CD4-positive, alpha-beta T cell treated with Interleukin-4 for 4 hours (primary cell): ENCODE results near the gene MYOCOS.
"Not testable (repeated sequence)": the region's sequence is repeated elsewhere in the genome, so short reads cannot be mapped to it uniquely, and the experiment has no call there.

Experiments used
- DNase-seq: peaks from one replicate; pipeline ENCODE4 v3.0.0-alpha.2; 2020

The MYOCOS gene

DNA sequence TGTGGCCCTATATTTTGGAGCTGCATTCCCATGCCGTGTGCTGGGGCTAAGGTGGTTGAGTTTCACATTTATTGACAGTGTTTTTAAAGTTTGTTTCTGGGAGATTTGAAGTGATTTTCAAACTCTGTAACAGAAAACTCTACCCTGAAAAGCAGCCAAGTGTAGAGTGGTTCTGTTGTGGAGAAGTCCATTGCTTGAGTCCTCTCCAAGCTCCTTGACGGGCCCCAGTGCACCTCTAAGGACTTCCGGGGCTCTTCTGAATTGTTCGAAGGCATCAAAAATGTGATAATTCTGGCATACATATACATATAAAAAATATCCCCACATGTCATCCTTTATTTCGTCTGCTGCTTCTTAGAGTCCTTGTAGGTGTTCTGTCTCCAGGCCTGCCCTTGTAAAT is 5.0 kb downstream of the MYOCOS start:
- DNase-seq = no peak

DNA sequence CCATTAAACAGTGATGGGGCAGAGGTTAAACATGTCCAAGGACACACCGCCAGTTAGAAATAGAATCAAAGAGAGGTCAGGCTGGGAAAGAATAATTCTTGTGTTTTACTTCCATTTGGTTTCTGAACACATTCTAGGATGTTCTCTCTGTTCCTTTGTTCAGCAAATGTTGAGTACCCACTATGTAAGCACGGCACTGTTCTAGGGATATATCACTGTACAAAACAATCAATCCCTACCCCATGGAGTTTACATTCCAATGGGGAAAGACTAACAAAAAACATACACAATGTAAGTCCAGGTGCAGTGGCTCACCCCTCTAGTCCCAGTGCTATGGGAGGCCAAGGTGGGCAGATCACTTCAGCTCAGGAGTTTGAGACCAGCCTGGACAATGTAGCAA is 6.2 kb downstream of the MYOCOS start:
- DNase-seq = no peak

DNA sequence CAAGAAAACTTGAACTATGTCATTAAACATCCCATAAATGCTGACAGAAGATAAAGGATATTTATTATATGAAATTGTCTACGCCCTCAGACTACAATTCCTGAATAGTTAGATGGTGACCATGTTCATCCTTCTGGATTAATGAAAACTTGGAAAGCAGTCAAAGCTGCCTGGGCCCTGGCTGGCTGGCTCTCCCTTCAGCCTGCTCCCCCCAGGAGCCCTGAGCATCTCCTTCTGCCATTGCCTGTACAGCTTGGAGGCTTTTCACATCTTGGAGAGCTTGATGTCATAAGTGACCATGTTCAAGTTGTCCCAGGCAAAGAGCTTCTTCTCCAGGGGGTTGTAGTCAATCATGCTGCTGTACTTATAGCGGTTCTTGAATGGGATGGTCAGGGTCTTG is 13.6 kb downstream of the MYOCOS start:
- no peak for DNase-seq

DNA sequence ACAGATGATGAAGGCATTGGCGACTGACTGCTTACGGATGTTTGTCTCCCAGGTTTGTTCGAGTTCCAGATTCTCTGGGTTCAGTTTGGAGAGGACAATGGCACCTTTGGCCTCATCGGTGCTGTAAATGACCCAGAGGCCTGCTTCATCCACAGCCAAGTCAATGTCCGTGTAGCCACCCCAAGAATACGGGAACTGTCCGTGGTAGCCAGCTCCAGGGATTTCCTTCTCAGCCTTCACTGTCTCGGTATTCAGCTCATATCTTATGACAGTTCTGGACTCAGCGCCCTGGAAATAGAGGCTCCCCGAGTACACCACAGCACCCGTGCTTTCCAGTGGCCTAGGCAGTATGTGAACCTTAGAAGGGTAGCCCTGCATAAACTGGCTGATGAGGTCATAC is 14.1 kb downstream of the MYOCOS start:
- no peak for DNase-seq

DNA sequence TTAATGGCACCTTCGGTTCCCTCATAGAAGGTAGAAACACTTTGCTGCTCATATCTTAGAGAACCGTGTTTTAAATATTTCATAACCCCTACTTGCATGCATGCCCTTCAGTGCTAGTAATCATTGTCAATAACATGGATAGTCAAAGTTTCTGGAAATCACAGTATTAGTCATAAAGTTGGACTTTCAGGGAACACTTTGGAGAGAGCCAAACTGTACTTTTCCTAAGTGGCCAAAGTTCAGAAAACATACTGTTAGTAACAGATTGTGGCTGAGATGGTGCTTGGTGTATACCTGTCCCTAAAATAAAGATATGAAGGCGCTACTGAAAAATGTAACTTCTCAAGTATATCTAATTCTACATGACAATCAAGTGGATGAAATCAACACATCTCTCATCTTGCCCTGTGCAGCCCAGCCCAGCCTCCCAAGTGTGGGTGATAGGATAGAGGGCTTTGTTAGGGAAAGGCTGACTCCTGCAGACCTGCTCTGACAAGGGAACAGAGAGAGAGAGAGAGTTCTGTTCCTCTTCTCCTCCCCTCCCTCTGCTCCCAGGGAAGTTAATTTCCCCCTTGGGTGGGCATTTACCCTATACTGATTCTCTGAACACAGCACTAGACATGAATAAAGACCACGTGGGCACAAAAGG is 16.0 kb downstream of the MYOCOS start:
- no peak for DNase-seq

DNA sequence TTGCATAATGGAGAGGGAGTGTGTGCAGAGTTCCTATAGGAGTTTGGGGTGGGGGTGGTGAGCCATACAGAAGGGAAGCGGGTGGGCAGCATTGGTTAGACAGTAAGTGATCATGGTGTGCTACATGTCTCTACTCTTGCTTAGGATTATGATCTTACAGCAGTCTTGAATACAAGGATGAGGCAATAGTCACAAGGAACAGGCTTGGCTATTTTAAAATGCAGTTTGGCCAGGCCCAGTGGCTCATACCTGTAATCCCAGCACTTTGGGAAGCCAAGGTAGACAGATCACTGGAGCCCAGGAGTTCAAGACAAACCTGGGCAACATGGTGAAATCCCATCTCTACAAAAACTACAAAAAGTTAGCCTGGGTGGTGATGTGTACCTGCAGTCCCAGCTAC is 18.2 kb downstream of the MYOCOS start:
- no peak for DNase-seq

DNA sequence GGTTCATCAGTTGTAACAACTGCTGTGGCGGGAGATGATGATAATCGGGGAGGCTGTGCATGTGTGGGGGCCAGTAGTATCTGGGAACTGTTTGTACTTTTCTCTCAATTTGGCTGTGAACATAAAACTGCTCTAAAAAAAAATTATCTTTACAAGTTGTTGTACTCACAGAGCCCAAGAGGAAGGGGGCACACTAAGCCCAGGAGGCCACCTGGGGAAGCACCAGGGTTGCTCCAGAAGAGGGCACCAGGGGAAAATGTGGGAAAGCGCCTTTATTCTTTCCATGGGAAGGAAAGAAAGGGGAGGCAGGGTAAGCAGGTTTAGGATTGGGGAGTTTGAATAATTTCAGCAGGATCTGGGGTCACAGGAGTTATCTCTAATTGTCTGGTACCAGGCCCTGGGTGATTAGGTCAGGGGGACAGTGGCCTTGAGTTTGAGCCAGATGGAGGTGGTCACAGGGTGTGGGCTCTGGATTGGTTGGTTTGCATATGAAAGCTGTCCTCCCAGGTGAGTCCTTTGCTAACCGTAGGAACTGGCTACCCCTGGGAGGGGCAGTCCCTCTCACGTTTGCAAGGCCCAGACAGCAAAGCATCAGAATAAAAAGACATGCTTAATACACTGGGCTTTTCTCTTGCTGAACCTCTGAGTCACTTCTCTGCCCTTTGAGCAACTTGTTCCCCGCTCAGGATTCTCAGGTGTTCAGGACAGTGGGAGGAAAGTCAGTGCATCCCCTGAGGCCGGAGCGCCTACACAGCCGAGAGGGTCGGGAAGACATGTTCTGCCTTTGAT is 19.2 kb downstream of the MYOCOS start:
- DNase-seq = no peak

DNA sequence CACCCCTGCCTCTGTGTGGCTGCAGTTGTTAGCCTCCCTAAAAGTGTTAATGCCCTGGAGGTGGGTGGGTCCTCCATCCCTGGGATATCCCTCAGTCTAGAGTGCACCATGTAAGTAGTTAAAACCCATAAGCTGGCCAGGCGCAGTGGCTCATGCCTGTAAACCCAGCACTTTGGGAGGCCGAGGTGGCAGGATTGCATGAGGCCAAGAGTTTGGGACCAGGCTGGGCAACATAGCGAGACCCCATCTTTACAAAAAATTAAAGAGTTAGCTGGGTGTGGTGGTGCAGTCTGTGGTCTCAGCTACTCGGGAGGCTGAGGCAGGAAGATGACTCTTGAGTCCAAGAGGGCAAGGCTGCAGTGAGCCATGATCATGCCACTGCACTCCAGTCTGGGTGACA is 20.2 kb downstream of the MYOCOS start:
- no peak for DNase-seq

DNA sequence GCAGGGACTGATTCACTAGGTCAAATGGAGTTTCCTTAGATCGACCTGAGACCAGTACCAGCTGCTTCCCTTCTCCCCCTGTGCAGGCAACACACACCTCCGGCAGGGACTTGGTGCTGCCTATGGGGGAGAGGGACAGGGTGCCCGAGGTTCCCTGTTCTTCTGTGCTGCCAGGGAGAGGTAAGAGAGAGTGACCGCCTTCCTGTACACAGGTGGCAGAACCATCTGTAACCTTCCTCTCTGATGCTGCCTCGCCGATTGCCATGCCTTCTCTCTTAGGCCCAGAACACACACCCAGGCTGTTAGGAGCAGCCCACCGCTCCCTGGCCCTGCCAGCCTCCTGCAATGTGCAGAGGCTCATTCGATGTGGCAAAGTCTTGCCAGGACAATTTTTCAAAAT is 21.1 kb downstream of the MYOCOS start:
- no peak for DNase-seq

DNA sequence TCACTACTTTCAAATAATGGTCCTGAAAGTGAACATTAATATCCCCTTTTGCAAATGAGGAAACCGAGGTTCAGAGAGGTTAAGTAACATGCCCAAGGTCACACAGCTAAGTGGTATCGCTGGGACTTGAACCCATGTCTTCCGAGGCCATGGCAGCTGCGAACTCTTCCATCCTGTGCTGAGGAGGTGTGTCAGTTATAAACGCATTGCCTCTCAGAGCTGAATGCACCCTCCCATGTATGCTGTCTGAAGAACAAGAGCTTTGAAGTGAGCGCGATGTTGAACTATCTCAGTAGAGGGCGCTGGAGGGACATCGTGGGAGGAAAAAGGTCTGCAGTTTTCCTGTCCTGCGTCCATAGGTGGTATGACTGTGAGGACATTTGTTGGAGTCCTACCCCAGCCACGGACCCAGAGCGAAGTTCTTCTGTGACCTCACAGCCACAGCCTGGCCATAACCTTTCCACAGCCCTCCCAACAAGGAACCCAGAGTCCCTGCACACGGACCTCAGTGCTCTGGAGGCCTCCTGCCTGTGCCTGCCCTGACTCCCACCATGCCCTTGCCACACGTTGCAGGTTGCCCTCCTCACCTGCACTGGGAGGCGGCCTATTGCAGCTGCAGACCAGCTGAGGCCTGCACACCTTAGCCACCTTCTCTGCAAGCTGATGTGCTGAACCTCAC is 22.9 kb downstream of the MYOCOS start:
- DNase-seq = peak; percentile 63

DNA sequence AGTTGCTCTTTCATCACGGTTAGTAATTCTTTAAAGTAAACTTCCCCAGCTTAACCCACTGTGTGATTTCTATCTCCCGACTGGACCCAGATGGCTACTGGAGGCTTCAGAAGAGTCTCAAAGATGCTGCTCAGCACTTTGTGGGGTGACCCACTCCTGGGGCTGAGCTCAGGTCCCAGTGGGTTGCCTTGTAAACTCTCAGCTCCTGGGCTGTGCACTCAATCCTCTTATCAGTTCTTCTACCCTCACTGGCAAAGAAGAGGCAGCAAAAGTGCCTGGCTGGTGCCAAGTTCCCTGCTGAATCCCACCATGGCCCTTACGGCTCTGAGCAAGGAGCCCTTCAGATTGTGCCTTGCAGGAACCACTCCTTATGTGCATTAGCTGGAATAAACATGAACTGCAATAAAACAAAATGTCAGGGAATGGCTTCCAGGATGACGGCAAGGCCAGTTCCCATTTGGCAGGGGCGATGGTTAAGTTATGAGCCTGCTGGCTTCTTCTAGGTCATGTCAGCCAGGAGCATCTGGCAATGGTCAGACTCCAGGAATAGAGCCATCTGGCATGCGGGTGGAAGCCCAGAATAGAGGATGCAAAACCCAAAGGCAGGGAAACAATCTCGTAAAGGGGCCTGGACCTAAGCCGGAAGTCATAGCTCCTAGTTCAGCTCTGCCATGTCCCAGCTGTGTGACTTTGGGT is 23.7 kb downstream of the MYOCOS start:
- no peak for DNase-seq

DNA sequence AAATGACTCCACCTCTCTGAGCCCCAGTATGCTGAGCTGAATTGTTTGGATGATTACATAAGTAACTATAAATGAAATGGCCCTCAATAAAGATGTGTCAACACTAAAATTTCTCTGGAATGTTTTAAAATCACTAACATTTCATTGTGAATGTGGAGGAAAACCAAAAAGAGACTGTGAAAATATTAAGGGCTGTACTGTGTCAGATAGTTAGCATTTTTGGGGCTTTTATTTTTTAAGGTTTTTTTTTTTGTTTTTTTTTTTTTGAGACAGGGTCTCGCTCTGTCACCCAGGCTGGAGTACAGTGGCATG is 24.2 kb downstream of the MYOCOS start:
- no peak for DNase-seq

DNA sequence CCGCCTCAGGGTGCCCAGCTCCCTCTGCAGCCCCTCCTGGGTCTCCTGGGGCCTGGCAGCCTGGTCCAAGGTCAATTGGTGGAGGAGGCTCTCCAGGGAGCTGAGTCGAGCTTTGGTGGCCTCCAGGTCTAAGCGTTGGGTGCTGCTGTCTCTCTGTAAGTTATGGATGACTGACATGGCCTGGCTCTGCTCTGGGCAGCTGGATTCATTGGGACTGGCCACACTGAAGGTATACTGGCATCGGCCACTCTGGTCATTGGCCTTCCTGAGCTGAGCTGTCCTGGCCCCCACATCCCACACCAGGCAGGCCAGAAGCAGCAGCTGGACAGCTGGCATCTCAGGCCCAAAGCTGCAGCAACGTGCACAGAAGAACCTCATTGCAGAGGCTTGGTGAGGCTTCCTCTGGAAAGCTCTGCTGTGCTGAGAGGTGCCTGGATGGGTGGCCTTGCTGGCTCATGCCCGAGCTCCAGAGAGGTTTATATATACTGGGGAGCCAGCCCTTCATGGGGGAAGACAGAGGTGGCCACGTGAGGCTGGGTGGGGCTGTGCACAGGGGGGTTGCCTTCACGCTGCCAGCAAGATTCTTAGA is 30.3 kb downstream of the MYOCOS start, which contains the start of gene MYOC:
TSS of gene MYOC (minus strand) at position 455 of the 589 bp plus-strand sequence. CDS start at position 378, 77 bp downstream.
- DNase-seq = no peak

DNA sequence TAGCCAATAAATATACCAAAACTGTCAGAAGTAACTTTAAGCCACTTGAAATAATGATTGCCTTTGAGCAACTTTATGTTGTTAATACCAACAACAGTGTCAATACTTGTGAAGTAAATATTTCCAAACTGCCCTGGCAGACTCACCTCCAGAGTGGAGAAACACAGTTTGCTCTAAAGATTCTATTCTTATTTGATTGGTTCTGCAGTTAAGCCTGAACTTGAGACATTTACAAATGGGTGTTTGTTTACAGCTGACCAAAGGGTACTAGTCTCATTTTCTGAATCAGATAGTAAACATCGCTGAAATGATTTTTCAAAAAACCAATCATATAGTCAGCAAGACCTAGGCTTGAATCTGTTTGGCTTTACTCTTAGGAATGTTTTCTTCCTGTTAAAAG is 31.8 kb downstream of the MYOCOS start:
- DNase-seq = no peak

DNA sequence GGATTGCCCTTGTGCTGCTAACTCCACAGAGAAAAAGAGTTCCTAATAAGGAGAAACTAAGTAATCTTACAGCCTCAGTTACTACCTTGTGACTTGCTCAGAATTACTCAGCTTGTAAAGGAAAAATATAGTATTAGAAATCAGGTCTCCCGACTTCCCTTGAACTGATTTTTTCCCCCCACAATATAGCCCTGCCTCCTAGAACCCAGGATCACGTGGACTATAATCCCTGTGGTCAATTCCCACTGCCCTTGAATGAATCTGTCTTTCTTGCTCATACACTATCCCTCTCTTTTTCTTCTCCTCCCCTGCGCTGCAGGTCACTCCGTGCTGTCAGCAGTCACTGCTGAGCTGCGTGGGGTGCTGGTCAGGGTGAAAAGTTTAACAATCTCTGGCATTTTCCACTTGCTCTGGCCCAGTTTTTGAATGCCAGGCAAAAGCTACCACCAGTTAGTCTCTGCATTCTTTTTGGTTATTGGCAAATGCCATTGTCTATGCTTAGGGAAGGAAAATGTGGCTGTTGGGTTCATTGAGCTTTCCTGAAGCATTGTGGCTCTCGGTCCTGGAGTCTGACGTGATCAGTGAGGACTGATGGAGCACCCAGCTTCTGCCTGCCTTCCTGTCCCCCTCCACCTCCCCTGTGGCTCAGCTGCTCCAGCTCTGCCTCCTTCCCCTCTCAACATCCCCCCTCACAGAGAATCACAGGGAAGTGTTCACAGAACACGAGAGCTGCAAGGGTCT is 32.3 kb downstream of the MYOCOS start:
- no peak for DNase-seq

DNA sequence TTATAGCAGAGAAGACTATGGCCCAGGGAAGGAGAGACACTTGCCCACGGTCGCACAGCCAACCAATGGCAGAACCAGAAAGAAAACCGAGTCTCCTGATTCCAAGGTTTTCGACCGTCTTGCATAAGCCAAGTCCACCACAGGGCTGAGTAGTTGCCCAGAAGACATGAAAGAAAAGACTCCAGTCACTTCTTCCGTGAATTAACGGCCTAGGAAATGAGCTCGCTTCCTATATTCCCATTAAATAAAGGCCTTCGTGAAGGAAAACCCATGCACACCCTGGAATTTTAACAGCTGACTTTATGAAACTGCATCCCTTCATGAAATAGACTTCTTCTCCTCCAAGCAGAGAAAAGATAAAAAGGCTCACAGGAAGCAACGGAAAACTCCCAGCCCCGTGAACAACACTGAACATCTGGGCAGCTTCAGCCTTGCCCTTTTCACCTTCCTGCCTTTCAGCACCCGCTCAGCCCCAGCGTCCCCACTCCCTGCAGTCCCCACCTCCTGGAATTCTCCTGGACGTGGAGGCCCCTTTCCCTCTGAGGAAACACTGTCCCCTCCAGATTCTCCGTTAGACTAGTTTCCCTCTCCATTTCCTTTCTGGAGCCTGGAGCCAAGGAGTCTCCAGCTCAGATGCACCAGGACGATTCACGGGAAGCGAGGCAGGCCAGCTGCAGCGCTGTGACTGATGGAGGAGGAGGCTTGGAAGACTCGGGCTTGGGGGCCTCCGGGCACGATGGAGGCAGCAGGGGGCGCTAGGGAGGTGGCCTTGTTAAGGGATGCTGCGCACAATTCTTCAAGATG is 33.1 kb downstream of the MYOCOS start:
- peak; percentile 53 for DNase-seq

DNA sequence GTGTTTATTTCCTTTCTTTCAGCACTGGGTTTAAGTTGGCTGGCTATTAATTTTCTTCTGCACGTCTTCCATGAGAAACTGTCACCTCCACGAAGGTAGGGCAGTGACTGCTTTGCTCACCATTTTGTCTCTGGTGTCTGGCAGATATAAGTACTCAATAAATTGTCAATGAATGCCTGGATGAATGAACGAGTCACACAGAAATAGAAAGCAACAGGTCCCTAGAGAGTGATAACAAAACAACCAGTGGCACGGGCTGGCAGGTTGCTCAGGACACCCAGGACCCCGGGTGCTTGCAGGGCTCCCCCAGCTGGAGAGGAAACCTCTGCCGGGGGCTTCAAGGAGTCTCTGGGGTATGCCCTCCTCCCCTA is 33.7 kb downstream of the MYOCOS start:
- DNase-seq = no peak

DNA sequence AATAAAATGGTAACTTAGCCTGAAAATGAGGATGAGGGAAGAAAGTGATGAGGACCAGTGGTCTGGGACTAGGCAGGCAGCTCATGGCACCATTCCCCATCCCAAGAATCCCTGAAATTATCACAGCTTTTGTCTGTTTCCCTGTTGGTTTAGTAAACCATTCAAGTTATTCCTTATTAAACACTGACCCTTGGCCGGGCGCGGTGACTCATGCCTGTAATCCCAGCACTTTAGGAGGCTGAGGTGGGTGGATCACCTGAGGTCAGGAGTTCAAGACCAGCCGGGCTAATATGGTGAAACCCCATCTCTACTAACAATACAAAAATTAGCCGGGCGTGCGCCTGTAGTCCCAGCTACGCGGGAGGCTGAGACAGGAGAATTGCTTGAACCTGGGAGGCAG is 34.2 kb downstream of the MYOCOS start:
- DNase-seq = not testable (repeated sequence)

DNA sequence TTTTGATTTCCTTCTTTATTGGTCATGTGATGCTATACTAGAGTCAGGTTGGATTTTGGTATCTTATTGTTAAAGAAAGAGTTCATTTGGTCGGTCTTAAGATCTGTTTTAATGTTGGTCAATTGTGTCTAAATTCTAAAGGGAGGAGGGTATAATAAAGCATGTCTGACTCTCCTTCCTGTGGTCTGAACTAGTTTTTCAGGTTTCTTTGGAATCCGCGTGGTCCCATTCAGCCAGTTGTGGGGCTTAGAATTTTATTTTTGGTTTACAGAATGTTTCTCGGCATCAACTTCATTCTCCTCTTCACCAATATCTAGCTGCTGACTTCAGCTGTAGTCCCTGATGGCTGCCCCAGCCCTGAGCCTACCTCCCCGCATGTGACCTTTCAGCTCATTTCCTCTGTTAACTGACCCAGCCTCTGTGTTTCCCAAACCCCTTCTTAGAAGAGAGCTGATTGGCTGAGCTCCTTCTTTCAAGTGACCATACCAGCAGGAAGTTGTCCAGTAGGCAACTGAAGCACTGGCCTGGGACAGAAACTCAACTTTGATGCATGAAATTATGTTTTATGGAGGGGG is 39.1 kb downstream of the MYOCOS start:
- DNase-seq = no peak

DNA sequence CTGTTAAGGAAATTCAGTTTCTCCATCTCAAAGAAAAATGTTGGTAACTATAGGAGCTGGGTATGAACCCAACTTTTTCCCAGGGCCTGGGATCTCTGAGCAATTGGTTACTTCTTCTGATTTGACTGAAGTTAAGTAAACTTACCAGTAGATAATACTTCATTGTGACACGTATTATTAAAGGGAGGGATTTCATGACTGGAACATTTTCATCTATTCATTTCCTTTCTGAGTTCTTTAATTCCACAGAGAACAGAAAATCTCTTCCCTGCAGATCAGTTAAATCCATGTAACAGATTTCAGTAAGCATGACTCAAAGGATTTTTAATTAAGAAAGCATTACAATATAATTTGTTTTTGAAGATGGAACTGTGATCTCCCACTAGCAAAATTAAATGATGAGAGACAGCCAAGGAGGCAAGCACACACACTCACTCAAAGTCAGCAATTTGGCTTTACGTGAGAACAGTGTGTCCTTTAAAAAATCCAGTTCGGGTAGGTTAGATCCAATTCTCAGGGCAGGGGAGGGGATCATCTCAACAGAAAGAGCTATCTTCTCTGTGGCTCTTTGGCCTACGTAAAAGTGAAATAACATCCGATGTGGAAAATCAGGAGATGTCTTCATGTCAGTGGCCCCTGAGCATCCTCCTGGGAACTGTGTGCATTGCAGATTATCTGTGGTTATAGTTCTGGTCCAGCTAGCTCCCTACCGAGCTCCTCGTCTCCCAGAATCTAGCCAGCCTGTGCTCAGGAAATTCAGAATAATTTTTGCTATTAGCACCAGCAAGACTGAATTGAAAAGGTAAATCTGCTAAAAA is 41.2 kb downstream of the MYOCOS start:
- no peak for DNase-seq
